HG03571 (cell line): ENCODE data around the gene FGF12.

Experiments used
- ATAC-seq: cut with Tn5 transposase; IDR thresholded peaks from one replicate; pipeline ENCODE4 v1.9.1; 2021; ENCODE audit not compliant: unreplicated experiment

Gene FGF12

DNA sequence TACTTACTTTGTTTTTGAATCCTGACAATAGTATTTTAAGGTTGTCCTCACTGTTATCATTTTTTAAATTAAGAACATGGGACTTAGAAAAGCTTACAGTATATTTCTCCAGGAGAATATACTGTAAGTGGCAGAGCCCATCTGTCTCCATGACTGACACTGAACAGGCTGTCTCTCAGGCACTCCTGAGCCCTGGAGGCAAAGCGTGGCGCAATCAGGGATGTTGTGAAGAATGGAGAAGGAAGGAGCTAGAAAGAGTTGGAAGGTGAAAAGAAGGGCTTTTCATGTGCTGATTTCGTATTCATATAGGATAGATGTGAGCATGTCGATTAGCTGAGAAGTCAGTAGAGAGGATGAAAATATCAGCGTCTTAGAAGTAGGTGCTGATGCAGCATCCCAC is 41.5 kb downstream of the FGF12 start:
- ATAC-seq: no peak

DNA sequence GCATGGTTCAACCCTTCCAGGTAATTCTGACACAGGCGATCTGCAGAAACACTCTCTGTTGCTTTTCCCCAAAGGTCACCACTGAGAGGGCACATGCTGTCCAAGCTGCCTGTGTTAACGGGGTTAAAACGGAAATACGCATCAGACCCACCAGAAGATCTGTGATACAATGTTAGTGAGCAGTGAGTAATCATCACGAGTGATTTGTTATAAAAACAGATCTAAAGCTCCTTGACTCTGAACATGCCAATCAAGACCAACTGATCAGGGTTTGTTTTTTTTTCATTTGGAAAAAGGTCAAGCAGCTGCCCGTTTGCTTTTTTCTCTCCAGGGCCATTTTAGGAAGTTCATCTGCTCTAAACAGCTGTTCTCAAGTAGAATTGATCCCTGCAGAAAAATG is 43.2 kb downstream of the FGF12 start:
- no peak for ATAC-seq

DNA sequence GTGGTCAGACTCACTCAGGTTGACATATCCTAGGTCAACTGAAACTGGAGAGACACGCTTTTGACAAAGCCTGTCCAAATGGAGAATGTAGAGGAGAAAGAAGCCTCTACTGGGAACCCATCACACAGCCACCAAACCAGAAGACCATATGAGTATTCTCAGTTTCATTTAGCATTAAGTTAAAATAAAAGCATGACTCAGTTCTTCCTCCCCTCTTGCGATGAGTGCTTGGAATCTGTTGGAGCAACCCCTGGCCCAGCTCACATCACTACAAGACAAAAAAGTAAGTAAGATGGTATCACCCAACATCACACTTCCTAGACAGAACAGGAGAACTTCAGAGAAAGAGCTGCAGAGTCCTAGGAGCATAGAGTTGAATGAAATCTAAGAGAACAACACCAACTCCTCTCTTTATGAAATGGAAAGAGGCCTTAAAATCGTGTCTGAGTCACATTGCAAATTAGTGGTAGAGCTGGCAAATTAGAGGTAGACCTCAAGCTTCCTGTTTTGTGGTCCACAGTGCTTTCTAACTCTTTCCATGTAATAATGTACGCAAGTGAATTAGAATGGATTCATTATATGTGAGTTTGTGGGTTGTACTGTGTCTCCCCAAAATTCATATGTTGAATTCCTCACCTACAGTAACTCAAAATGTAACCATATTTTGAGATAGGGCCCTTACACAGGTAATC is 51.2 kb downstream of the FGF12 start:
- peak; percentile 41 for ATAC-seq

DNA sequence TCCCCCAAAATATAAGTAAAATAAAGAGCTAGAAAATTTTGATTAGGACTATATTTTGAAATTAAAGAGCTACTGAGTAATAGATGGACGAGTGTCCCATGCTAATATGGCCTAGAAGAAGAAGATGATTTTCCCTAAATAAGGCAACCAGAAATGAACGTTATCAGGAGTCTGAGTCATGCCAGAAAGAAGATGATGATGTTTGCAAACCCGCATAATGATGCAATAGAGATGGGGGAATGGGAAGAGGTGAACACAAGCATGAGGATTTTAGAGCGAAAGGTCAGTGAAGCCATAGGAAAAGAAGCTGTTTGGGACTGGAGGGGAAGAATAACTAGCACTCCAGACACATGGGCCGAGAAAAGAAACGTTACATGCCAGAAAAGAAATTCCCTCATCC is 71.7 kb downstream of the FGF12 start:
- no peak for ATAC-seq

DNA sequence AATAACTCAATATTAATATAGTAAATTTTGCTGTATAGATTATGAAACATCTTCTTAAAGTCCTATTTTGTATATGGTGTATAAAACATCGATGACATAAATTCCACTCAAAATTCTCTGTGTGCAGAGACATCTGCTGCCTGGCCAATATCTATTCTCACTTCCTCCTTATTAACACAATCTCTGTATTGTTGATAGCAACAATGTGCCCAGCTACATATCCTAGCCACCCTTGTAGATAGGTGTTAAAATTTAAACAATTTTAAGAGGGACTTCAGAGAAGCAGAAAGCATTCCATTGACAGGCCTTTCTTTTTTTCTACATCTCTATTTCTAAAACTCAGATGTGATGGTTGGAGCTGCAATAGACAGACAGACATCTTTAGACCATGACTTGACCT is 72.3 kb downstream of the FGF12 start:
- no peak for ATAC-seq

DNA sequence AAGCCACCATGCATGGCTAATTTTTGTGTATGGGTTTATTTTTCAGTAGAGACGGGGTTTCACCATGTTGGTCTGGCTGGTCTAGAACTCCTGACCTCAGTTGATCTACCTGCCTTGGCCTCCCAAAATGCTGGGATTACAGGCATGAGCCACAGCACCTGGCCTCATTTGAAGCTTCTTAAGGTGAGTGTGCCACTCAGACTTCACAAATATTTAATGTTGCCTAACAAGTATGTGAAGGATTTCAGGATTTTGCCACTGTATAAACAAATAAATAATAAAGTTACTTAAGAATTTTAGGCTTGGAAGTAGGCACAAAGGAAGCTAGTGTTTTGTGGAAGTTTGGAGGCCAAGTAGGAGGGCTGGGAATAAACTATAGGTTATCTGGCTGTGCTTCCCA is 73.5 kb downstream of the FGF12 start:
- ATAC-seq: no peak

DNA sequence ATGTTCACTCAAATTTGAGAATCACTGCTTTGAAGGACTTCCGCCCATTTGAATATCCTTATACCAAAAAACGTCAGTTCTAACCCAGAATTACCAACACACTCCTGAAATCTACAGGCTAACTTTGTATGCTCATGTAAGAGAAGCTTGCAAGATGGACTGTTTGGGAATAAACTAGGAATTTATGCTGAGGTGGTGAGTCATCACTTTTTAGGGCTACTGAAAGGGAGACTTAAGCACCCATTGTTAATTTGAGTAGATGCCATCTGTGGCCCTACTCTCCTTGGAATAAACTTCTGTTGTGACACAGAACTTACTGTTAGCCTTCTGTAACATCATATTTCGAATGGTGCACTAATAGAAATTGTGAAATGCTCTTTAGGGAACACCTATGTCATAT is 74.6 kb downstream of the FGF12 start:
- no peak for ATAC-seq

DNA sequence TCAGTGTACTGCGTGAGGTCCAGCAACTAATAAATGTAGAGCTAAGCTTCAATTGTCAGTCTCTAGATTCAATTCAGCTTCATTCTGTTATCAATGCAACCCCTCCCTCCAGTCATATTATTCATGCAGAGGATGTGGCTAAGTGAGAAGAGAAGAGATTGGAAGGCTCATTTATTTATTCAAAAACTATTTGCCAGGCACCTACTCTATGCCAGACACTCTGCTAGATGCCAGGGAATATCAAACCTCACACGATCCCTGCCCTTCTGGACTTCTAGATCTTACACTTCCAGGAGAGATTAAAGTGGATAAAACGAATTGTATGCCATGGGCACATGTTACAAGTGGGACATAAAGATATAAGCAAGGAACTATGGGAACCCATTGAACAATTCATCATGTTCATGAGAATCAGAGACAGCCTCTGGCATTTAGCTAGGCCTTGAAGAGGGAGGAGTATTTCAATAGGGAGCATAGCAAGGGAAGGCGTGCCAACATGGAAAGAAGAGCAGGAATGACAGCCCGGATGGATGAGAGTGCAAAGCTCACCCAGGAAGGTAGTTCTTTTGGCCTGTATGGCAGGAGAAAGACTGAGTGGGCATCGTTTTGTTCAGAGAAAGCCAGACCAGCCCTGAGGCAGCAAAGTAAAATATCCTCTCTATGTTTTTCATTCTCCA is 75.4 kb downstream of the FGF12 start:
- no peak for ATAC-seq

DNA sequence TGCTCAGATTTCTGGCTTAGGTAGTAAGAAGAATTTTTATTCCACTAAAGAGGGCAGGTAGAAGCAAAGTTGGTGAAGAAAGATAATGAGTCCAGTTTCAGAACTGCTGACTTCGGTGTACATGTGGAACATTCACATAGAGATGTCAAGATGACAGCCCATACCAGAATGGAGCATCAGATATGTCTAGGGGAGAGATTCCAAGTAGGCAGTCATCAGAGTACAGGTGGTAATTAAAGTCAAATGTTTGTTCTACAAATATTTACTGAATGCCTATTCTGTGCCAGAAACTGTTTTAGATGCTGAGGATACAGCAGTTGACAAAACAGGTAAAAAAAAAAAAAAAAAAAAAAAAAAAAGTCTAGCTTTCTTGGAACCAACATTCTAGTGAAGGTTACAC is 81.9 kb downstream of the FGF12 start:
- no peak for ATAC-seq

DNA sequence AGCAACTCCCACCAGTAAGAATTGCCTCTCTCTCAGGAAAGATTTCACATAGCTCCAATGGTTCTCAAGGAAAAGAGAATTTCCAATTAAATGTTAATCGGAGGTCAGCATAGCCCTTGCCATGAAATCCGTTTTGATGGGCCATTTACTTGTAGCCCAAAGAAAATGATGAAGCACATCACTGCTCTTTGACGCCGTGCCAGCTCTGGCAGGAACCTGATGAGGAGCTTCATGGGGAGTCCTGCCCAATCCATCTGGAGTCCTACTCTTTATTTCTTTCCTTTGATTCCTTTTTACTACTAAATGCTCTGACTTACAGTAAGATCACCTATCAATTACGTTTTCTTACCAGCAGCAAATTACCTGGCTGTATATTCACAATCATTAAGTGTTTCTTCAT is 84.7 kb downstream of the FGF12 start:
- ATAC-seq: no peak

DNA sequence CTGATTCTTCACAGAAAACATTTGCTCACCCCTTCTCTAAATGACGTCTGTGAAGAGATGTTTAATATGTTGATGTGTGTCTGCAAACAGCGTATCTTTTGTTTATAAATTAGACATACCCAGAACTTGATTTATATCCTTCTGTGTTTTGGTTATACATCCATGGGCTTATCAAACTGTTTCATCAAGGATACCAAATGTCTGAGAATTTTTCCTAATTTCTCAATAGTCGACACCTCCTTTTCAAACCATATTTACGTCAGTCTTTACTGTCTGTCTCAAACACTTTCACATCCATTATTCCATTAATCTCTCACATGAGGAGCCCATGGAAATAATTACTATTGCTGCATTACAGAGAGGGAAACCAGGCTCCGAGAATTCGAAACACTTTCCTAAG is 85.4 kb downstream of the FGF12 start:
- ATAC-seq: no peak

DNA sequence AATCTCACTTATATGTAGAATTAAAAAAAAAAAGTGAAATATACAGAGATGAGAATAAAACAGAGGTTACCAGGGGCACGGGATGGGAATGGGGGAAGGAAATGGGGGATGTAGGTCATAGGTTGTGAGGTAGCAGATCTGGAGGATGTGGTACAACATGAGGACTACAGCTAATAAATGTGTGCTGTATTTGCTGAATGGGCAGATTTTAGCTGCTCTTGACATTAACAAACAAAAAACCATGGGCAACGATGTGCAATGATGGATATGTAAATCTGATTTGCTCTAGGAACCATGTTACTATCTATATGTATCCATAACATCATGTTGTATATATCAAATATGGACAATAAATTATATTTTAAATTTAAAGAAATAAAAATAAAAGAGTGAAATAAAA is 87.4 kb downstream of the FGF12 start:
- ATAC-seq: no peak

DNA sequence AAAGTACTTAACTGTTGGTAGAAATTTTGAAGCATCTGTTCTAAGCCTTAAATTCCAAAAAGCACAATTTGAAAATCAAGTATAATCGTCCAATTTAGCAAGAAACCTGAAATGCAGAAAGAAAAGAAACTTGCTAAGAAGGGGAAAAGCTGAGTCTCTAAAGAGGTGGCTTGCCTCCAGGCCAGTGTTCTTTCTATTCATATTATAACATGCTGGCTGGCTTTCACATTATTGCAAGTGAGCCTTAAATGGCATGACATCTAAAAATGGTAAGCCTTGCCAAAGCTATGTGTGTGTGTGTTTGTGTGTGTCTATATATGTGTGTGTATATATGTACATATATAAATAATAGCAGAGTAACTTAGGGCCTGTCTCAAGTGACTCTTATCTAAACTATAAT is 89.5 kb downstream of the FGF12 start:
- no peak for ATAC-seq

DNA sequence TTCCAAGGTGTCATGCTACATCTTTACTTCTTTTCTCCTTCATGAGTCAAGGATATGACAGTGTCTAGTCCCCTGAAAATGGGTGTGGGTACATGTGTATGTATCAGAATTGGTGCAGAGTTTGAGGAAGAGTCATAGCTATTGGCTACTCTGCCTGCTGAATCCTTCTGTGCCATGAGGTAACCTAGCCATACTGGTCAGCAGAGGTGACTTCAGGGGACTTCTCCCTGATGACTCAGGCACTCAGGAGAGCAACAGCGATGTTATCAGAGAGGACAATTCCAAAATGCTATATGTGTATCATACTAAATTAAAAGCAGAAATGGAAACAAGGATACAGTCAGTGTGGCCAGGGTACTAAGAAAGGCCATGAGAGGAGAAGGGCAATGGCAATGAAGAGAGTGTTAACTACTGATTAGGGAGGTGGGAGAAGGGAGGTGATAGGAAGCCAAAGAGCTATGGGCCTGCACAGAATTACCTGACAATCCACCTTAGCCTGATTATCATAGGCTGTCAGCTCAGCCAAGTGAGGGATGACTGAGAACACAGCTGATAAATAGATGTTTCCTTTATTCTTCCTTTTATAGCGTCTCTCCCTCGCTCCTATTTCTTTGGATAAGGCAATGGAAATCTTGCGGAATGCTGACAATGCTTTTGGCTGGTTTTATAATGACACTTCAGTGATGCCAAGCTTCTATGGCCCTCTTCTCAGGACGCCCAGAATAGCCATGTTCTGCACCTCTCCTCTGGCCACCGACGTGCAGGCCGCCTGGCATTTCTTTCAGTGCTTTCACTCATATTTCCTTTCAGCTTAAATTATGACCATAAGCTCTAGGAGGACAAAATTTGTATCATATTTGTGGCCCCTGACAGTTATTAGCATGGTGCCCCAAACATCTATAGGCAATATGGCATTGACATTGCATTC is 90.6 kb downstream of the FGF12 start:
- no peak for ATAC-seq

DNA sequence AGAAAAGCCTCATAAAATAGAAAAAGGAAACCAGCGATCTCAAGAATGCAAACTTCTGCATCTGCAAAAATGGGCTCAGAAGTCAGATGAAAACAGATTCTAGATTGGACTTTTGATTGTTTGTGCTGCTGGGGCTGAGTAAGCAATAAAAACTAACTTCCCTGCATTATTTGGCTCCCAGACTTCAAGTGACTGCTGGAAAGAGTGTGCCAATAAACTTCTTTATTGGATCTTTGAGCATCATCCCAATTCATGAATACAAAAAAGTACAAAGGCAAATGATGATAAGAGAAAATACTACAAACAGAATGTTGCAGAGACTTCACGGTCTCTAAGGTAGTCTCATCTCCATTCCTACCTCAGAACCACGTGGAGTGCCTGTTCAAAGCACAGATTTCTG is 97.9 kb downstream of the FGF12 start:
- ATAC-seq: no peak

DNA sequence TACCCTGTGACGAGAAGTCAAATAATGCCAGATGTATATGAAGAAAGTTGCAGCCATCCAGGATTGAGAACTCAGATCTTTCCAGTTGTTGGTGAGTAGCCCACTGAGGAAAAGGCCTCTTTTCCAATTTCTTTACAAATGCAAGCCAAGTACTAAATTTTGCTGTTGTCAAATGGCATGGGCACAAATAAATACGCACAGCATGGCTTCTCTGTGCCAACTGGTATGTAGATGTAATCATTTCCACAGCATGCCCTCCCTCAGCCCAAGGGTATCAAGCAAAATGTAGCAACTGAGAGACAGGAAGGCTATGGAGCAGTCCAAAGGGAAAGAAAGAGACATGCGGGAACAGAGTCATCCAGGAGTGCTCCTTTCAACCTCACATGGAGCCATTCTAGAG is 105.4 kb downstream of the FGF12 start:
- no peak for ATAC-seq

DNA sequence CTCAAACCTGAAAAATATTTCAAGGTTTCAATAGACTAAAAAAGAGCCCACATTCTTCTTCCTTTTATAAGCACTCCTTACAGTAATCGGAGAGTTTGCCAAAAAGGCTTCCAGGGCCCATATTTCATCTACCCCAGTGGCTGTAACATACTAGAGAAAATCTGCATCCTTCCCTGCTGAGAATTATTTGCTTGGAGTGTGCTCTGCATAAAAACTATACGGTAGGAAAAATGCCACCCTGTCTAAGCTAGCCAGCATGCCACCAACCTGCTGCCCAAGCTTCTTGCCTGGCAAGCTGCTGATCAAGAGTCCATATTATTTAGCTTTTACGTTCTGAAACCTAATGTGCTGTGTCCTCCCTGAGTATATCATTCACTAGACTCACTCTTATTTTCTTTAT is 107.1 kb downstream of the FGF12 start:
- no peak for ATAC-seq

DNA sequence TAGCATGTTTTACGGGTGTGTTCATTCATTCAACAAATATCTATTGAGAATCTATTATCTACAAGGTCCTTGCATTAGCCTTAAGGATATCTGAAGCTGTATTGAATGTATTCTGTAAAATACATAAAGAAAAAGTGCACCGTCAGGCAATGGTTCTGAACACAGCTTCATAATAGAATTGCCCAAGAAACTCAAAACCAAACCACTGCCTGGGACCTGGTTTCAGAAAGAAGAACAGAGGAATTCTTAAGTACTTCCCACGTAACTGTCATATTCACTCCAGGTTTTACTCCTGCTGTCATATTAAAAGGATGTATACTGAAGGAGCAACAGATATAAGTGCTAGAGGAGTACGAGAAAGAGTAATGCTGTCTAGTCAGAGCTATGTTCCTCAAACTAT is 115.9 kb downstream of the FGF12 start:
- ATAC-seq: no peak

DNA sequence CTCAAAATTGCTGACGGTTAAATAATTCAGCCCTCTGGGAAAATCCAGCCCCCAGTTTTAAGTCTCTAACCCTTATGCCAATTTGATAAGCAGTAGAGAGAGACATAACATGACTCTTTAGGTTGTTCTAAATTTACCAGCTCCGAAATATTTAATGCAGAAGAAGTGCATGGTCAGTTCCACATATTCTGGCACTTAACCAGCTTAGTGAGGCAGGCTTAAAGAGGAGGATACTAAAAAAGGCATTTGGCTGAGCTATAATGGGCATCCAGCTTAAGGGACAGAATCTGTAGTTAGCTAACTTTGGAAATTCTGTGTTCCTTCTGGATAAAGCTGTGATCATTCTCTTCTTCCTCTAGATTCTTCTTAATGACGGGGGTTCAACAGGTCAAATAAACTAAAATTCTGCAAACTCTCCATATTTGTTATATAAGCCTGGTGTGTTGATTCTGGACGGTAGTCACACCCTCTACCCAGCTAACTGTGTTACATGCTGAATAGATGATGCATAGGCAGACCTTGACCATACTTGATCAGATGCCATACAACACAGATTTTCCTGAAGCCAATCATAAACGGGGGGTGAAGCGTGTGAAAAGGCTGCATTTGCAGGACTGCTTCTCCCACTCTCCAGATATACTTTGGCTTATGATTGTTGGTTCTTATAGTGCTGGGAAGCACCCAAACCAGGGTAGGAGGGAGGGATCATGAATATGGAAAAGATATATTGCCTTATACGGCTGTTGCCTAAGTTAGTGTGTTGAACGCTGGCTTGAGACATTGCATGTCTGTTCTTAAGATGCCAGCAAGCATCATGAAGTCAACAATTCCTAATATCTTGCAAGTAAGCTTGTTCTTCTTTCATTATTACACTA is 118.4 kb downstream of the FGF12 start:
- ATAC-seq: no peak

DNA sequence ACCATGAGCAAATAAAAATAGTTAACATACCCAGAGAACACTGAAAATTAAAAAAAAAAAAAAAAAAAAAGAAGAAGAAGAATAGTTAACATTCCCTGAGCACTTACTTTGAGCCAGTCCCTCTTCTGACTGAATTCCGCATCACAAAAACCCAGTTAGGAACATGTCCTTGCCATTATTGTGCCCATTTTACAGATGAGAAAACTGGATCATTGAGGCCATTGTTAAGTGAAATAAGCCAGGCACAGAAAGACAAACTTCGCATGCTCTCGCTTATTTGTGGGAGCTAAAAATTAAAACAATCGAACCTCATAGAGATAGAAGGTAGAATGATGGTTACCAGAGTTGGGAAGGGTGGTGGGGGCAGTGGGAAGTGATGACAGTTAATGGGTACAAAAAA is 119.5 kb downstream of the FGF12 start:
- no peak for ATAC-seq

DNA sequence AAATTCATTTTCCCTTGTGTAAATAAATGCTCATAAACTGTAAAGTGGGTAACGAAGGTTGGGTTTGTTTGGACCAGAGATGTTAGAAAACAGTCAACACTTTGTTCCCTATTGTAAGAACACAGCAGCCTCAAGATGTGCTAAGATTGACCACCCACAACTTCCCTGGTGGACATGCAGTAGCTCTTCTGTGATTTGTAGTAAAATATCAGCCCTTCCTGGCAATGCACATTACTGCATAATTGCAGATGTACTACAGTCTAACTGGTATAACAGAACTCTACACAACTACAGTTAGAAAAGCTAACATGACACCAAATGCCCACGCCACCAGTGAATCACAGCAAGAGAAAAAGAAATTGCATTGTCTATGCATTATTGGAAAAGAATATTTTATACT is 129.4 kb downstream of the FGF12 start:
- no peak for ATAC-seq
